ENCODE data around the gene CD101. TPM values are rescaled to one million over a fixed set of nuclear protein-coding genes. Genes with fewer than 3 reads are reported as not detected.

Gene CD101
- total RNA-seq, 1 experiment from 2014 or later = 0.86 TPM

GRCh38 chr1:117015724-117016123 lies 14.2 kb downstream of the CD101 start:
- no peaks in the 10 kb centered on the region for H3K36me3 ChIP-seq (ENCODE audit: control insufficient read depth, insufficient read depth, low read length)
- ChIA-PET POLR2A (no interaction called here), CTCF (no interaction called here)
- Mint-ChIP-seq H3K9me3 (ENCODE audit: unreplicated experiment) (no peaks in the 10 kb centered on the region), H3K36me3 (ENCODE audit: insufficient read depth, unreplicated experiment) (no peaks in the 10 kb centered on the region), H3K4me3 (ENCODE audit: unreplicated experiment) (no peak overlapping the region), H3K4me1 (ENCODE audit: low read depth, unreplicated experiment) (peaks cover 5% of the 10 kb centered on the region), H3K27ac (ENCODE audit: unreplicated experiment) (no peak overlapping the region), H3K27me3 (ENCODE audit: insufficient read depth, unreplicated experiment) (no peaks in the 10 kb centered on the region)
- intact Hi-C loops (cut with micrococcal nuclease; ENCODE audit: unreplicated experiment) = no loop called here
- 0 out of 2 replicates have a peak, but pooled peaks cover 7% of the 10 kb centered on the region for H3K4me1 ChIP-seq
- H3K27me3 ChIP-seq (replicated peaks; ENCODE audit: control insufficient read depth, insufficient read depth, low read length) = no peaks in the 10 kb centered on the region
- no peaks in the 10 kb centered on the region for H3K9me3 ChIP-seq
- no peak for DNase-seq
- TF ChIP-seq, protein P1, sequence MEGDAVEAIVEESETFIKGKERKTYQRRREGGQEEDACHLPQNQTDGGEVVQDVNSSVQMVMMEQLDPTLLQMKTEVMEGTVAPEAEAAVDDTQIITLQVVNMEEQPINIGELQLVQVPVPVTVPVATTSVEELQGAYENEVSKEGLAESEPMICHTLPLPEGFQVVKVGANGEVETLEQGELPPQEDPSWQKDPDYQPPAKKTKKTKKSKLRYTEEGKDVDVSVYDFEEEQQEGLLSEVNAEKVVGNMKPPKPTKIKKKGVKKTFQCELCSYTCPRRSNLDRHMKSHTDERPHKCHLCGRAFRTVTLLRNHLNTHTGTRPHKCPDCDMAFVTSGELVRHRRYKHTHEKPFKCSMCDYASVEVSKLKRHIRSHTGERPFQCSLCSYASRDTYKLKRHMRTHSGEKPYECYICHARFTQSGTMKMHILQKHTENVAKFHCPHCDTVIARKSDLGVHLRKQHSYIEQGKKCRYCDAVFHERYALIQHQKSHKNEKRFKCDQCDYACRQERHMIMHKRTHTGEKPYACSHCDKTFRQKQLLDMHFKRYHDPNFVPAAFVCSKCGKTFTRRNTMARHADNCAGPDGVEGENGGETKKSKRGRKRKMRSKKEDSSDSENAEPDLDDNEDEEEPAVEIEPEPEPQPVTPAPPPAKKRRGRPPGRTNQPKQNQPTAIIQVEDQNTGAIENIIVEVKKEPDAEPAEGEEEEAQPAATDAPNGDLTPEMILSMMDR (IDR thresholded peaks at IDR 0.05; ENCODE audit: insufficient read depth in 1 of 2, low read depth in 1 of 2, low read length in 1 of 2, severe bottlenecking in 1 of 2, unreplicated experiment in 1 of 2) = no peak
- H3K4me3 ChIP-seq (ENCODE audit: low read depth, low read length) = no peak overlapping the region
- no TSS peak for BruUV-seq (replicated peaks)

- no peaks in the 10 kb centered on the region for H3K9me3 ChIP-seq
- BruUV-seq (replicated peaks) = no TSS peak
- CTCF ChIA-PET = no interaction called here
- Mint-ChIP-seq H3K27ac (ENCODE audit: unreplicated experiment) (no peak overlapping the region), H3K27me3 (ENCODE audit: insufficient read depth, unreplicated experiment) (no peaks in the 10 kb centered on the region), H3K4me3 (ENCODE audit: unreplicated experiment) (no peak overlapping the region), H3K36me3 (ENCODE audit: insufficient read depth, unreplicated experiment) (no peaks in the 10 kb centered on the region), H3K9me3 (ENCODE audit: unreplicated experiment) (no peaks in the 10 kb centered on the region), H3K4me1 (ENCODE audit: low read depth, unreplicated experiment) (peaks cover 5% of the 10 kb centered on the region)
- H3K4me3 ChIP-seq (ENCODE audit: low read depth, low read length) = no peak overlapping the region
- DNase-seq = no peak
- H3K4me1 ChIP-seq = 0 out of 2 replicates have a peak, but pooled peaks cover 7% of the 10 kb centered on the region
- TF ChIP-seq, protein P1 (IDR thresholded peaks at IDR 0.05; ENCODE audit: insufficient read depth in 1 of 2, low read depth in 1 of 2, low read length in 1 of 2, severe bottlenecking in 1 of 2, unreplicated experiment in 1 of 2) = no peak
- intact Hi-C loops (cut with micrococcal nuclease; ENCODE audit: unreplicated experiment) = no loop called here
- no peaks in the 10 kb centered on the region for H3K27me3 ChIP-seq (replicated peaks; ENCODE audit: control insufficient read depth, insufficient read depth, low read length)
- no peaks in the 10 kb centered on the region for H3K36me3 ChIP-seq (ENCODE audit: control insufficient read depth, insufficient read depth, low read length)
- POLR2A ChIA-PET = no interaction called here
These were observed 15.5 kb downstream of the CD101 start for GRCh38 chr1:117017062-117017461.

- ChIA-PET POLR2A (no interaction called here), CTCF (no interaction called here)
- Mint-ChIP-seq H3K36me3 (ENCODE audit: insufficient read depth, unreplicated experiment) (no peaks in the 10 kb centered on the region), H3K27ac (ENCODE audit: unreplicated experiment) (no peak overlapping the region), H3K27me3 (ENCODE audit: insufficient read depth, unreplicated experiment) (no peaks in the 10 kb centered on the region), H3K4me3 (ENCODE audit: unreplicated experiment) (no peak overlapping the region), H3K4me1 (ENCODE audit: low read depth, unreplicated experiment) (peaks cover 5% of the 10 kb centered on the region), H3K9me3 (ENCODE audit: unreplicated experiment) (no peaks in the 10 kb centered on the region)
- H3K27me3 ChIP-seq (replicated peaks; ENCODE audit: control insufficient read depth, insufficient read depth, low read length) = no peaks in the 10 kb centered on the region
- H3K36me3 ChIP-seq (ENCODE audit: control insufficient read depth, insufficient read depth, low read length) = no peaks in the 10 kb centered on the region
- no peak for DNase-seq
- H3K4me1 ChIP-seq = 0 out of 2 replicates have a peak, but pooled peaks cover 7% of the 10 kb centered on the region
- no peak overlapping the region for H3K4me3 ChIP-seq (ENCODE audit: low read depth, low read length)
- BruUV-seq (replicated peaks) = no TSS peak
- H3K9me3 ChIP-seq = no peaks in the 10 kb centered on the region
- TF ChIP-seq, protein P1 (IDR thresholded peaks at IDR 0.05; ENCODE audit: insufficient read depth in 1 of 2, low read depth in 1 of 2, low read length in 1 of 2, severe bottlenecking in 1 of 2, unreplicated experiment in 1 of 2) = no peak
- intact Hi-C loops (cut with micrococcal nuclease; ENCODE audit: unreplicated experiment) = no loop called here
These were observed 16.1 kb downstream of the CD101 start for GRCh38 chr1:117017648-117018047.
